Neural crest cell (in vitro differentiated cells): ENCODE measurements around the gene ZNF37A. TPM values are rescaled to one million over a fixed set of nuclear protein-coding genes. Genes with fewer than 3 reads are reported as not detected.

Experiments used
- DNase-seq: peaks from one replicate; pipeline ENCODE4 v3.0.0; 2021; ENCODE audit warnings: low read depth, mixed read lengths, low spot score
- H3K27ac Mint-ChIP-seq: one replicate; pipeline ENCODE4 v1.8.0; 2021; ENCODE audit warnings: mild to moderate bottlenecking, mixed read lengths; ENCODE audit not compliant: unreplicated experiment
- H3K27me3 Mint-ChIP-seq: 2 replicates; pipeline ENCODE4 v1.8.0; 2021; ENCODE audit warnings: low read depth, mild to moderate bottlenecking, mixed read lengths
- H3K36me3 Mint-ChIP-seq: 2 replicates; pipeline ENCODE4 v1.8.0; 2021; ENCODE audit warnings: low read depth, mild to moderate bottlenecking, mixed read lengths
- H3K4me1 Mint-ChIP-seq: 2 replicates; pipeline ENCODE4 v1.8.0; 2021; ENCODE audit warnings: mixed read lengths
- H3K4me3 Mint-ChIP-seq: one replicate; pipeline ENCODE4 v1.8.0; 2021; ENCODE audit warnings: mild to moderate bottlenecking, mixed read lengths
- H3K9me3 Mint-ChIP-seq: 2 replicates; pipeline ENCODE4 v1.8.0; 2021; ENCODE audit warnings: mixed read lengths
- CTCF ChIP-seq: fragments of 200-600 bp; sonication (generic); conservative IDR thresholded peaks from 2 replicates; pipeline ENCODE4 v1.5.0; 2021; ENCODE audit warnings: antibody characterized with exemption, mild to moderate bottlenecking
- total RNA-seq: library from RNA; stranded (reverse); gene quantifications from 2 replicates; pipeline ENCODE4 v1.2.1, GENCODE V29; 2021

The ZNF37A gene
- total RNA-seq, 1 donor from 2014 or later, result 16.8 TPM

- Mint-ChIP-seq H3K36me3 (peaks cover 3% of the 10 kb centered on the region), H3K27ac (no peak overlapping the region), H3K4me3 (no peak overlapping the region), H3K9me3 (peaks cover 21% of the 10 kb centered on the region), H3K27me3 (no peaks in the 10 kb centered on the region), H3K4me1 (no peaks in the 10 kb centered on the region)
- DNase-seq, result no peak
- no peak for TF ChIP-seq CTCF
Observed at GRCh38 chr10:38156416-38157269, 62.5 kb downstream of the ZNF37A start.

GRCh38 chr10:38157270-38157685, 63.1 kb downstream of the ZNF37A start:
- no peak for DNase-seq
- Mint-ChIP-seq H3K9me3 (peaks cover 23% of the 10 kb centered on the region), H3K36me3 (peaks cover 5% of the 10 kb centered on the region), H3K4me1 (no peaks in the 10 kb centered on the region), H3K27ac (no peak overlapping the region), H3K4me3 (no peak overlapping the region), H3K27me3 (no peaks in the 10 kb centered on the region)
- no peak for TF ChIP-seq CTCF

GRCh38 chr10:38159004-38159403, 64.9 kb downstream of the ZNF37A start:
- H3K9me3 Mint-ChIP-seq, result peaks cover 22% of the 10 kb centered on the region

GRCh38 chr10:38163617-38164016, 69.5 kb downstream of the ZNF37A start:
- Mint-ChIP-seq H3K36me3 (peaks cover 10% of the 10 kb centered on the region), H3K9me3 (peaks cover 18% of the 10 kb centered on the region), H3K4me3 (no peak overlapping the region), H3K27ac (no peak overlapping the region), H3K4me1 (no peaks in the 10 kb centered on the region), H3K27me3 (no peaks in the 10 kb centered on the region)
- no peak for DNase-seq
- TF ChIP-seq CTCF, result no peak

More at GRCh38 chr10:38159004-38159403, 64.9 kb downstream of the ZNF37A start:
- Mint-ChIP-seq H3K36me3 (peaks cover 7% of the 10 kb centered on the region), H3K4me3 (no peak overlapping the region), H3K27me3 (no peaks in the 10 kb centered on the region), H3K4me1 (no peaks in the 10 kb centered on the region), H3K27ac (no peak overlapping the region)
- TF ChIP-seq CTCF, result no peak
- no peak for DNase-seq

- peaks cover 10% of the 10 kb centered on the region for H3K36me3 Mint-ChIP-seq
- no peaks in the 10 kb centered on the region for H3K4me1 Mint-ChIP-seq
- no peaks in the 10 kb centered on the region for H3K27me3 Mint-ChIP-seq
- peaks cover 28% of the 10 kb centered on the region for H3K9me3 Mint-ChIP-seq
- no peak overlapping the region for H3K4me3 Mint-ChIP-seq
- H3K27ac Mint-ChIP-seq, result no peak overlapping the region
- no peak for TF ChIP-seq CTCF
- no peak for DNase-seq
Observed at GRCh38 chr10:38174336-38174735, 80.2 kb downstream of the ZNF37A start.
